HEK293 (cell line): ENCODE measurements around the gene LTO1.

Source experiments
- CTCF ChIA-PET: fragments of 350-600 bp; formaldehyde crosslinking; extraction: SDS; loops from one replicate; lab custom pipeline; 2021; ENCODE audit warnings: antibody characterized with exemption; lab: Yijun Ruan, JAX
- POLR2A ChIA-PET: fragments of 300-600 bp; formaldehyde crosslinking; extraction: SDS; loops from one replicate; lab custom pipeline; 2020; ENCODE audit warnings: antibody characterized with exemption, inconsistent platforms; lab: Yijun Ruan, JAX
- H3K27ac ChIP-seq: fragments of 200-500 bp; sonication (Bioruptor generic); 2 replicates; pipeline ENCODE4 v1.5.1; 2014; ENCODE audit warnings: low read depth, low read length, control low read depth, inconsistent platforms; ENCODE audit errors: extremely low read depth
- H3K36me3 ChIP-seq, 2 experiments: fragments of 200-500 bp in 1 of 2; sonication (Bioruptor generic) in 1 of 2; 1 replicate in 1 of 2; 2 replicates in 1 of 2; pipeline ENCODE4 v1.5.1; 2014 to 2017; ENCODE audit warnings: inconsistent platforms in 2 of 2, low read length in 2 of 2; ENCODE audit not compliant: control insufficient read depth in 2 of 2, insufficient read depth in 1 of 2
- H3K4me1 ChIP-seq: fragments of 200-500 bp; sonication (Bioruptor generic); 2 replicates; pipeline ENCODE4 v1.5.1; 2014; ENCODE audit warnings: mild to moderate bottlenecking, low read length, inconsistent platforms; ENCODE audit not compliant: control insufficient read depth, insufficient read depth
- H3K4me3 ChIP-seq: 2 replicates; pipeline ENCODE4 v1.5.1; 2011; ENCODE audit warnings: low read depth, mild to moderate bottlenecking, control low read depth, low read length, moderate library complexity
- H3K9me3 ChIP-seq: fragments of 200-500 bp; sonication (Bioruptor generic); 2 replicates; pipeline ENCODE4 v1.5.1; 2014; ENCODE audit warnings: low read depth, low read length, inconsistent platforms; ENCODE audit not compliant: control insufficient read depth, insufficient read depth
- BCL11B ChIP-seq: fragments of 450-650 bp; formaldehyde crosslinking; IDR thresholded peaks from 2 replicates; pipeline ENCODE4 v1.5.1; 2016; ENCODE audit warnings: low read depth, missing biosample characterization, missing genetic modification characterization
- PATZ1 ChIP-seq: fragments of 450-650 bp; formaldehyde crosslinking; IDR thresholded peaks from 2 replicates; pipeline ENCODE4 v1.5.1; 2016; ENCODE audit warnings: missing biosample characterization, missing genetic modification characterization
- REPIN1 ChIP-seq: fragments of 450-650 bp; formaldehyde crosslinking; IDR thresholded peaks from 2 replicates; pipeline ENCODE4 v1.5.1; 2017; ENCODE audit warnings: missing biosample characterization, missing genetic modification characterization, low read depth
- SETDB1 ChIP-seq: IDR thresholded peaks from one replicate; pipeline ENCODE4 v1.6.1; 2017; ENCODE audit warnings: mild to moderate bottlenecking, low read length, moderate library complexity, mixed read lengths; ENCODE audit not compliant: insufficient read length
- SP7 ChIP-seq: fragments of 450-650 bp; formaldehyde crosslinking; IDR thresholded peaks from 2 replicates; pipeline ENCODE4 v1.5.1; 2016; ENCODE audit warnings: missing biosample characterization, missing genetic modification characterization
- ZNF184 ChIP-seq: fragments of 450-650 bp; IDR thresholded peaks from 2 replicates; pipeline ENCODE4 v1.5.1; 2018; ENCODE audit warnings: missing biosample characterization, mild to moderate bottlenecking, missing genetic modification characterization
- ZNF2 ChIP-seq: fragments of 450-650 bp; formaldehyde crosslinking; IDR thresholded peaks from 2 replicates; pipeline ENCODE4 v1.5.1; 2016; ENCODE audit warnings: missing biosample characterization, missing genetic modification characterization
- ZNF223 ChIP-seq: fragments of 450-650 bp; formaldehyde crosslinking; IDR thresholded peaks from 2 replicates; pipeline ENCODE4 v1.5.1; 2016; ENCODE audit warnings: missing biosample characterization, missing genetic modification characterization
- ZNF302 ChIP-seq: fragments of 450-650 bp; formaldehyde crosslinking; IDR thresholded peaks from 2 replicates; pipeline ENCODE4 v1.5.1; 2016; ENCODE audit warnings: missing biosample characterization, missing genetic modification characterization, low read depth
- ZNF324 ChIP-seq: fragments of 450-650 bp; formaldehyde crosslinking; IDR thresholded peaks from 2 replicates; pipeline ENCODE4 v1.5.1; 2016; ENCODE audit warnings: missing biosample characterization, missing genetic modification characterization
- ZNF416 ChIP-seq: fragments of 450-650 bp; formaldehyde crosslinking; IDR thresholded peaks from 2 replicates; pipeline ENCODE4 v1.5.1; 2016; ENCODE audit warnings: missing biosample characterization, missing genetic modification characterization
- ZNF423 ChIP-seq: fragments of 450-650 bp; formaldehyde crosslinking; IDR thresholded peaks from 2 replicates; pipeline ENCODE4 v1.5.1; 2016; ENCODE audit warnings: missing biosample characterization, missing genetic modification characterization
- ZNF513 ChIP-seq: fragments of 450-650 bp; IDR thresholded peaks from 2 replicates; pipeline ENCODE4 v1.5.1; 2018; ENCODE audit warnings: missing biosample characterization, missing genetic modification characterization
- ZNF555 ChIP-seq: fragments of 450-650 bp; formaldehyde crosslinking; conservative IDR thresholded peaks from 2 replicates; pipeline ENCODE4 v1.5.1; 2017; ENCODE audit warnings: missing biosample characterization, mild to moderate bottlenecking, missing genetic modification characterization, inconsistent platforms
- ZNF624 ChIP-seq: fragments of 450-650 bp; formaldehyde crosslinking; IDR thresholded peaks from 2 replicates; pipeline ENCODE4 v1.5.1; 2017; ENCODE audit warnings: missing biosample characterization, missing genetic modification characterization
- ZNF626 ChIP-seq: fragments of 450-650 bp; sonication (Bioruptor Pico); formaldehyde crosslinking; IDR thresholded peaks from 2 replicates; pipeline ENCODE4 v1.5.1; 2018; ENCODE audit warnings: missing biosample characterization, missing genetic modification characterization, inconsistent platforms
- ZNF658 ChIP-seq: fragments of 450-650 bp; formaldehyde crosslinking; IDR thresholded peaks from 2 replicates; pipeline ENCODE4; 2016; ENCODE audit warnings: missing biosample characterization, missing genetic modification characterization
- ZNF692 ChIP-seq: fragments of 450-650 bp; formaldehyde crosslinking; IDR thresholded peaks from 2 replicates; pipeline ENCODE4 v1.5.1; 2016; ENCODE audit warnings: missing biosample characterization, missing genetic modification characterization
- ZNF777 ChIP-seq: fragments of 450-650 bp; formaldehyde crosslinking; IDR thresholded peaks from 2 replicates; pipeline ENCODE4 v1.5.1; 2017; ENCODE audit warnings: missing biosample characterization, missing genetic modification characterization, borderline replicate concordance
- ZSCAN4 ChIP-seq: fragments of 450-650 bp; formaldehyde crosslinking; IDR thresholded peaks from 2 replicates; pipeline ENCODE4 v1.5.1; 2017; ENCODE audit warnings: missing biosample characterization, missing genetic modification characterization
- TF ChIP-seq, protein P1 (sequence below): fragments of 450-650 bp; formaldehyde crosslinking; IDR thresholded peaks from 2 replicates; pipeline ENCODE4 v1.5.1; 2016; ENCODE audit warnings: missing biosample characterization, missing genetic modification characterization
- TF ChIP-seq, protein P2 (sequence below): fragments of 450-650 bp; formaldehyde crosslinking; IDR thresholded peaks from 2 replicates; pipeline ENCODE4 v1.5.1; 2016; ENCODE audit warnings: missing biosample characterization, missing genetic modification characterization

LTO1 gene

GRCh38 chr11:69716891-69717747 lies 42.0 kb upstream of the LTO1 start (continued):
- TF ChIP-seq, protein P1, sequence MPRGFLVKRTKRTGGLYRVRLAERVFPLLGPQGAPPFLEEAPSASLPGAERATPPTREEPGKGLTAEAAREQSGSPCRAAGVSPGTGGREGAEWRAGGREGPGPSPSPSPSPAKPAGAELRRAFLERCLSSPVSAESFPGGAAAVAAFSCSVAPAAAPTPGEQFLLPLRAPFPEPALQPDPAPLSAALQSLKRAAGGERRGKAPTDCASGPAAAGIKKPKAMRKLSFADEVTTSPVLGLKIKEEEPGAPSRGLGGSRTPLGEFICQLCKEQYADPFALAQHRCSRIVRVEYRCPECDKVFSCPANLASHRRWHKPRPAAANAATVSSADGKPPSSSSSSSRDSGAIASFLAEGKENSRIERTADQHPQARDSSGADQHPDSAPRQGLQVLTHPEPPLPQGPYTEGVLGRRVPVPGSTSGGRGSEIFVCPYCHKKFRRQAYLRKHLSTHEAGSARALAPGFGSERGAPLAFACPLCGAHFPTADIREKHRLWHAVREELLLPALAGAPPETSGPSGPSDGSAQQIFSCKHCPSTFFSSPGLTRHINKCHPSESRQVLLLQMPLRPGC (tag by site-specific recombination): no peak
- no peak for TF ChIP-seq ZNF2 (tag by site-specific recombination)
- TF ChIP-seq SP7 (tag by site-specific recombination): no peak

DNA sequence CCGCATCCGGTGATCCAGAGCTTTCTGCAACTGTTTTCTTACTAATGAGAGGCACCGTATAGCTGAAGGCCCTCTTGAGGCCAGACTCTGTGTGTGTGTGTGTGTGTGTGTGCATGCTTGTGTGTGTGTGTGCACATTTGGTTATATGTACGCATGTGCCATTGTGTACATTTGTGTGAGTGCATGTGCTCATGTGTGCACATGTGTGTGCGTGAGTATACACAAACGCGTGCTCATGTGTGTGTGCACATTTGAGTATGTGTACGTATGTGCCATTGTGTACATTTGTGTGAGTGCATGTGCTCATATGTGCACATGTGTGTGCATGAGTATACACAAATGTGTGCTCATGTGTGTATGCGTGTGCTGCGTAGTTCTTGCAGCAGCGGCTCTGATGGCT lies 40.9 kb upstream of the LTO1 start:
- Histone ChIP-seq H3K4me1 (no peaks in the 10 kb centered on the region), H3K36me3 (no peaks in the 10 kb centered on the region), H3K4me3 (no peak overlapping the region), H3K9me3 (no peaks in the 10 kb centered on the region), H3K27ac (no peak overlapping the region)
- TF ChIP-seq ZNF624 (tag by site-specific recombination) (no peak), ZSCAN4 (tag by site-specific recombination) (peak; percentile 84), ZNF513 (tag by site-specific recombination) (no peak)
- ChIA-PET CTCF (interaction anchor here (0.6 to 3.3 kb wide), 5 partner anchors 11 to 167 kb away, joined by 3 to 11 read pairs (median 3); no protein-coding TSS in a partner anchor), POLR2A (no interaction called here)

DNA sequence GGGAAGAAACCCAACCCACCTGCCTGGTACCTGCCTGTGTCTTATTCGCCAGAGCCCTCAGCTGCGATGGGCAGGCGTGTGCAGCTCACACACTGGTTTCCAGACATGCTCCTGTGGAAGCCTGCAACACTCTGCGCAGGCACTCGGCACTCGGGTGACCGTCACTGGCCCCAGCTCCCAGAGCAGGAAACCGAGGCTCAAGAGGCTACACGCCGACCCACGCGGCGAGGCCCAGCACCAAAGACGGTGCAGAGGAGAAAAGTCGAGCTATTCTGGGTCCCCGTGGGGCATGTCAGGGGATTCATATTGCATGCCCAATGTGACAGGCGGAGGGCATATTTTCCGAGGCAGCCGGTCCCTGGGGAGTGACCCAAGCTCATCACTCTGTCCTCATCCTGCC lies 40.3 kb upstream of the LTO1 start:
- TF ChIP-seq ZNF223 (tag by site-specific recombination) (no peak), ZNF658 (no peak), ZNF324 (tag by site-specific recombination) (no peak), ZNF423 (tag by site-specific recombination) (no peak), ZNF184 (tag by site-specific recombination) (no peak), ZNF692 (no peak), REPIN1 (no peak), SETDB1 (no peak), ZNF416 (no peak), BCL11B (tag by site-specific recombination) (no peak), ZNF626 (tag by site-specific recombination) (no peak), PATZ1 (tag by site-specific recombination) (no peak), ZNF777 (tag by site-specific recombination) (no peak), ZNF302 (no peak), ZNF555 (tag by site-specific recombination) (no peak)
- TF ChIP-seq, protein P2, sequence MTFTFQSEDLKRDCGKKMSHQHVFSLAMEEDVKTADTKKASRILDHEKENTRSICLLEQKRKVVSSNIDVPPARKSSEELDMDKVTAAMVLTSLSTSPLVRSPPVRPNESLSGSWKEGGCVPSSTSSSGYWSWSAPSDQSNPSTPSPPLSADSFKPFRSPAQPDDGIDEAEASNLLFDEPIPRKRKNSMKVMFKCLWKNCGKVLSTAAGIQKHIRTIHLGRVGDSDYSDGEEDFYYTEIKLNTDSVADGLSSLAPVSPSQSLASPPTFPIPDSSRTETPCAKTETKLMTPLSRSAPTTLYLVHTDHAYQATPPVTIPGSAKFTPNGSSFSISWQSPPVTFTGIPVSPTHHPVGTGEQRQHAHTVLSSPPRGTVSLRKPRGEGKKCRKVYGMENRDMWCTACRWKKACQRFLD: no peak
- POLR2A ChIA-PET: no interaction called here
- no peaks in the 10 kb centered on the region for H3K4me1 ChIP-seq
- no peak overlapping the region for H3K4me3 ChIP-seq
- no peaks in the 10 kb centered on the region for H3K9me3 ChIP-seq
- no peaks in the 10 kb centered on the region for H3K36me3 ChIP-seq
- no peak overlapping the region for H3K27ac ChIP-seq
- CTCF ChIA-PET: interaction anchor here (0.6 to 1.1 kb wide), 5 partner anchors 11 to 174 kb away, joined by 3 to 4 read pairs (median 3); no protein-coding TSS in a partner anchor
